Measurements from ENCODE around the gene SLC26A11. TPM values are rescaled to one million over a fixed set of nuclear protein-coding genes. Genes with fewer than 3 reads are reported as not detected.

Gene SLC26A11
- total RNA-seq, 1 experiment from 2014 or later: 26.5 TPM

- H2BK120ac ChIP-seq (ENCODE audit: low read depth, low read length, poor library complexity, severe bottlenecking): no peak overlapping the region
- peak overlapping the region in 1 of 3 experiments; percentile 22; a peak in 1 of 7 replicates for H3K27ac Mint-ChIP-seq
- H3K36me3 Mint-ChIP-seq (ENCODE audit: insufficient read depth in 1 of 3, low read depth in 3 of 3): no peaks in the 10 kb centered on the region
- H3K4me2 ChIP-seq (ENCODE audit: insufficient read depth, insufficient read length, low read length): no peak overlapping the region
- DNase-seq: no peak
- no peak overlapping the region for H2BK20ac ChIP-seq (ENCODE audit: low read depth, low read length, poor library complexity, severe bottlenecking)
- no peaks in the 10 kb centered on the region for H3K23me2 ChIP-seq (ENCODE audit: insufficient read length, low read depth, low read length, poor library complexity, severe bottlenecking)
- no peak overlapping the region for H4K5ac ChIP-seq (ENCODE audit: insufficient read length, low read depth, low read length)
- no peak overlapping the region for H3K27ac ChIP-seq (ENCODE audit: insufficient read length, low read depth, low read length)
- H3K18ac ChIP-seq (ENCODE audit: insufficient read length, low read depth, low read length): no peak overlapping the region
- H3K4me1 Mint-ChIP-seq: peaks cover 3 to 5% of the 10 kb centered on the region in 2 experiments
- no peak overlapping the region for H4K91ac ChIP-seq (ENCODE audit: insufficient read length, low read depth, low read length)
- no peak overlapping the region for H2BK5ac ChIP-seq (ENCODE audit: insufficient read length, low read length)
- no peak overlapping the region for H4K8ac ChIP-seq (replicated peaks; ENCODE audit: insufficient read length, low read depth, low read length)
- H3K4me1 ChIP-seq (ENCODE audit: insufficient read depth, low read length): no peaks in the 10 kb centered on the region
- no peak overlapping the region for H2AFZ ChIP-seq (ENCODE audit: low read length)
- no CpG with 5 or more reads among the region's 21 CpGs for WGBS (ENCODE audit: extremely low coverage, insufficient read length, low lambda C conversion rate)
- H3K79me2 ChIP-seq (ENCODE audit: insufficient read depth, low read length): no peaks in the 10 kb centered on the region
- H3K27me3 ChIP-seq (ENCODE audit: insufficient read depth, low read length): no peaks in the 10 kb centered on the region
- no peaks in the 10 kb centered on the region for H3K79me1 ChIP-seq (ENCODE audit: insufficient read depth, low read depth, low read length, poor library complexity, severe bottlenecking)
- no peaks in the 10 kb centered on the region for H4K20me1 ChIP-seq (ENCODE audit: control insufficient read depth, insufficient read depth, insufficient read length)
- no peak overlapping the region for H3K9ac ChIP-seq (ENCODE audit: extremely low read depth, insufficient read length, low read length)
- H3K27me3 Mint-ChIP-seq (ENCODE audit: low read depth): peaks cover 3% of the 10 kb centered on the region
- no peak overlapping the region for H2AK5ac ChIP-seq (ENCODE audit: insufficient read length, low read length)
- no peak overlapping the region for H3K23ac ChIP-seq (ENCODE audit: insufficient read length, low read depth, low read length)
- TF ChIP-seq, protein P1, sequence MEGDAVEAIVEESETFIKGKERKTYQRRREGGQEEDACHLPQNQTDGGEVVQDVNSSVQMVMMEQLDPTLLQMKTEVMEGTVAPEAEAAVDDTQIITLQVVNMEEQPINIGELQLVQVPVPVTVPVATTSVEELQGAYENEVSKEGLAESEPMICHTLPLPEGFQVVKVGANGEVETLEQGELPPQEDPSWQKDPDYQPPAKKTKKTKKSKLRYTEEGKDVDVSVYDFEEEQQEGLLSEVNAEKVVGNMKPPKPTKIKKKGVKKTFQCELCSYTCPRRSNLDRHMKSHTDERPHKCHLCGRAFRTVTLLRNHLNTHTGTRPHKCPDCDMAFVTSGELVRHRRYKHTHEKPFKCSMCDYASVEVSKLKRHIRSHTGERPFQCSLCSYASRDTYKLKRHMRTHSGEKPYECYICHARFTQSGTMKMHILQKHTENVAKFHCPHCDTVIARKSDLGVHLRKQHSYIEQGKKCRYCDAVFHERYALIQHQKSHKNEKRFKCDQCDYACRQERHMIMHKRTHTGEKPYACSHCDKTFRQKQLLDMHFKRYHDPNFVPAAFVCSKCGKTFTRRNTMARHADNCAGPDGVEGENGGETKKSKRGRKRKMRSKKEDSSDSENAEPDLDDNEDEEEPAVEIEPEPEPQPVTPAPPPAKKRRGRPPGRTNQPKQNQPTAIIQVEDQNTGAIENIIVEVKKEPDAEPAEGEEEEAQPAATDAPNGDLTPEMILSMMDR (conservative IDR thresholded peaks at IDR 0.05): no peak
- no peak overlapping the region for H3K4ac ChIP-seq (ENCODE audit: low read depth, low read length)
- no peak overlapping the region for H3K14ac ChIP-seq (ENCODE audit: insufficient read depth, low read length)
- H3K4me3 Mint-ChIP-seq: no peak overlapping the region
- no peak overlapping the region for H3T11ph ChIP-seq (ENCODE audit: low read length)
- no peaks in the 10 kb centered on the region for H3K9me3 Mint-ChIP-seq
- H3K9me3 ChIP-seq (ENCODE audit: control insufficient read depth, low read depth, low read length): no peaks in the 10 kb centered on the region
- no peak overlapping the region for H2BK15ac ChIP-seq (ENCODE audit: low read depth, low read length)
- no peak overlapping the region for H2BK12ac ChIP-seq (ENCODE audit: insufficient read length, low read depth, low read length)
- no peak overlapping the region for H3K56ac ChIP-seq (ENCODE audit: insufficient read length, low read depth, low read length)
Measured at GRCh38 chr17:80177986-80178595, 42.1 kb upstream of the SLC26A11 start.
